KOPT-K1 (cell line): ENCODE results near the gene HES2.
"Not testable (repeated sequence)": the region's sequence is repeated elsewhere in the genome, so short reads cannot be mapped to it uniquely, and the experiment has no call there.

Experiments used
- H3K27ac ChIP-seq: fragments of 200-600 bp; sonication (generic); 2 replicates; pipeline ENCODE4 v1.5.1; 2016; ENCODE audit warnings: antibody characterized with exemption, mild to moderate bottlenecking, low read depth, low read length; ENCODE audit not compliant: poor library complexity, severe bottlenecking
- H3K36me3 ChIP-seq: fragments of 200-600 bp; sonication (generic); 2 replicates; pipeline ENCODE4 v1.5.1; 2017; ENCODE audit warnings: antibody characterized with exemption, mild to moderate bottlenecking, low read length, moderate library complexity; ENCODE audit not compliant: insufficient read depth
- H3K9me3 ChIP-seq: fragments of 200-600 bp; sonication (generic); 2 replicates; pipeline ENCODE4 v1.5.1; 2017; ENCODE audit warnings: antibody characterized with exemption, low read length, mild to moderate bottlenecking; ENCODE audit not compliant: insufficient read depth, poor library complexity, severe bottlenecking

HES2 gene

DNA sequence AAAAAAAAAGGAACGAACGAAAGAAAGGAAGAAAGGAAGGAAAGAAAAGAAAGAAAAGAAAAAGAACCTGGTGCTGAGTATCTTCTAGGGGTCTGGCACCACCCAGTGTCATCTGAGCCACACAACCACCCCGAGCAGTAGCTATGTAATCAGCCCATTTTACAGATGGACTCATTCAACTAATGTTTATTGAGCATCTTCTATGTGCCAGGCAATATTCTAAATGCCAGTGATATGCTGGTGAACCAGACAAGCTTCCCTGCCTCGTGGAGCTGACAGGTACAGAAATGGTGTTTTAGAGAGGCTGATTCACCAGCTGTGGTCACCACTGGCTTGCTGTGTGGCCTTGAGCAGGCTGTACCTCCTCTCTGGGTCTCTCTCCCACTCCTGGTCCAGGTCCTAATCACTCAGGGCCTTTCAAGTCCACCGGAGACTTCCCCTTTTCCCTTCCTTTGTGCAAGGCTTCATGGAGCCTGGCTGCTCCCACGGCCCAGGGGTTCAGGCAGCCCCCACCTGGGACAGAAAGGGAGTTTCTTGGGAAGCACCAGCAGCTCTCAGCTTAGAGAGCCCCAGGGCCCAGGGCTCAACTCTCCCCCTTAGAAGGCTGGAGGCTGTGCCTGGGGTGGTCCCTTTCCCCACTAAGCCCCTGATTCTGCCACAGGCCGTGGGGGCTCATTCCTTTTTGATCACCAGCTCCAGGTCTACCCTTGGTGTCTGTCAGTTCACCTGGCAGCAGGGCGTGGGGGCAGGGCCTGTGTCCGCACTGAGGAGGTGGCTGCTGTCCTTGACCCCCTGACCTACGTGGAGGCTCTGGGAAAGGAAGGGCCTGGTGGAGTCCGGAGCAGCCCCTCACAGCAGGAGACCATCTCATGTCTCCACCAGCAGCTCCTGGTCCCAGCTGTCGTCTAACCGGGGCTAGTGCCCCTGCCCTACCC is 12.2 kb upstream of the HES2 start:
- not testable (repeated sequence) for H3K9me3 ChIP-seq, H3K27ac ChIP-seq, H3K36me3 ChIP-seq

- not testable (repeated sequence) for H3K27ac ChIP-seq
Observed at GRCh38 chr1:6429660-6430411, 10.1 kb upstream of the HES2 start.

DNA sequence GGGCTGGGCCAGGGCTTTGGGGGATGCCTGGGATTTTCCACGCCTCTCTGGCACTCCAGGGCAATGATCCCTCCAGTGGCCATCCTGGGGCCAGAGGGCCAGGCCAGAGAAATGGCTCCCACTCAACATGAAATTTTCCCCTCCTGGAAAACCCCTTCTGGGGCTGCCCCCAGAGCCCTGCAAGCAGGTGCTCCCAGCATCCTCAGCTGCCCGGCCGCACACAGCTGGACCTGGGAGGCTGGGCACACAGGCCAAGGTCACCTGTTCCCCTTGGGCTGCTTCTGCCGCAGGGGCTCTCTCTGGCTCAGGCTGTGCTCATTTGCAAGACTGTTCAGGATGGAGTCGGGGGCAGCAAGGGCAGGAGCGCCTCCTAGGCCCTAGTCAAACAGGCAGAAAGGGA is 8.7 kb upstream of the HES2 start:
- H3K9me3 ChIP-seq, H3K27ac ChIP-seq, H3K36me3 ChIP-seq: not testable (repeated sequence)

More at GRCh38 chr1:6429660-6430411, 10.1 kb upstream of the HES2 start:
- H3K36me3 ChIP-seq, H3K9me3 ChIP-seq: not testable (repeated sequence)

DNA sequence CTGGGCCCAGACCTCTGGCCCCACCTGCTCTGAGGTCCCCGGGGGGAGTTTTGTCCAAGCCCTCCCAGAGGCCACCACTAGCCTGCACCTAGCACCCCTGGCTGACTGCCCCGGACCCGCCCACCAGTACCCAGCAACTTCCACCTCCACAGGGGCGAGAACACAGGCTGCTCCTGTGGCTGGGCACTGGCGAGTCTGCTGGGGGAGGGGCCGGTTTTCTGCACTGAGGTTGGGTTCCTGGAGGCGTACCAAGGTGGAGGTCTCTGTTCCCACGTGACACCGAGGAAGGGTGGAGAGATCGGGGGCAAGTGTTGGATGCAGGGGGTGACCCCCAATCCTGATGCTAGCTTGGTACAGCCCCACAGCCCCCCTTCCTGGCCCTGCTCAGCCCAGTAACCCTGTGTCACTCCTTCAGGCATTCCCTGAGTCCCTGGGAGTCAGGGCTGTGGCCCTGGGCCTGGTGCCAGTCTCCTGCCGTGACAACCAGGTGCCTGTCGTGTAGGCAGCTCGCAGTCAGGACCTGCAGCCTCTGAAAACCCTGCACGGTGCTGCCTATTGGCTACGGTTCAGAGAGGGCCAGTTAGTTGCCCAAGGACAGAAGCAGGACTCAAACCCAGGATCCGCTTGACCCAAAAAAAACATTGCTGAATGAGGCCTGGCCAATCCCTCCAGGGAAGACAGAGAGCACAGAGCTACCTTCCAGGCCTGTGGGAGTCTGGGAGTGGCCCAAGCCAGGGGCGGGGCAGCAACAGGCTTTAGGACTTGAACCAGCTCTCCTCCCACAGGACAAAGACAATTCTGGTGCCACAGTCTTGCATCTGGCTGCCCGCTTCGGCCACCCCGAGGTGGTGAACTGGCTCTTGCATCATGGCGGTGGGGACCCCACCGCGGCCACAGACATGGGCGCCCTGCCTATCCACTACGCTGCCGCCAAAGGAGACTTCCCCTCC is 8.0 kb upstream of the HES2 start:
- Histone ChIP-seq H3K27ac (no peak overlapping the region), H3K36me3 (no peaks in the 10 kb centered on the region), H3K9me3 (no peaks in the 10 kb centered on the region)

- no peaks in the 10 kb centered on the region for H3K36me3 ChIP-seq
Observed at GRCh38 chr1:6426972-6427350, 7.2 kb upstream of the HES2 start.

DNA sequence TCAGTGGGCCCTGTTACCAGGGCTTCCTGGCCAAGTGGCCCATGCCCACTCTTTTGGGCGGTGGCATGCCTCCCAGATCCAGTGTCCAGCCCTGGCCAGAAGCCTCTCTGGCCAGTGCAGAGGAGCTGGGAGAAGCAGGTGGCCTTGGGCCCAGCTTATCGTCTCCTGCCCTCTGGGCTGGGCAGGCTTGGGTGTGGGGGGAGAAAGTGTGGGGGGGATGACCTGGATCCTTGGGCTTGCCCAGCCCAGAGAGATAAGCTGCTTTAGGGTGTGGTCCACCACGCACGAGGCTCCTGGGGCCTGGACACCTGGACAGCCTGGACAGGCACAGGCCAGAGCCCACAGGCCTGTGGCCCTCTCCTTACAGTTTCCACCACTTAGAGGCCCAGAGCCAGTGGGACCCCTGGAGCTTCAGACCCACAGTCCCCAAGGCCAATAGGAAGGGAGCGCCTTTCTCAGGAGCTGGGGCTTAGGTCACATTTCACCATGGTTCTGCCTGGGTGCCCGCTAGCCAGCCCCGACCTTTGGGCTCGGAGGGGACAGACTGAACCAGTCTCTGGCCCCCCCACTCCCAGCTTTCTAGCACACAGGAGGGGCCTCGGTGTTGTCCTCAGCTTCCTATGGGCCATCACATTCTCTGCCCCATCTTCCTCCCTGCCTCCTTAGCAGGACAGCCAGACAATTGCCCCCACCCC is 6.7 kb upstream of the HES2 start:
- Histone ChIP-seq H3K9me3 (no peaks in the 10 kb centered on the region), H3K27ac (no peak overlapping the region), H3K36me3 (no peaks in the 10 kb centered on the region)

More at GRCh38 chr1:6426972-6427350, 7.2 kb upstream of the HES2 start:
- no peak overlapping the region for H3K27ac ChIP-seq
- no peaks in the 10 kb centered on the region for H3K9me3 ChIP-seq

- no peaks in the 10 kb centered on the region for H3K36me3 ChIP-seq
- no peaks in the 10 kb centered on the region for H3K9me3 ChIP-seq
- H3K27ac ChIP-seq: no peak overlapping the region
Observed at GRCh38 chr1:6425658-6426057, 5.9 kb upstream of the HES2 start.

- H3K36me3 ChIP-seq: no peaks in the 10 kb centered on the region
- H3K9me3 ChIP-seq: no peaks in the 10 kb centered on the region
- H3K27ac ChIP-seq: no peak within 1 kb of the TSS
Observed at GRCh38 chr1:6424619-6425593, 5.2 kb upstream of the HES2 start, which contains the start of gene ESPN. Gene ESPN, plus strand, starts transcription at chr1:6424776. Its CDS starts 180 bp downstream, at chr1:6424956.

GRCh38 chr1:6424000-6424565 is 4.4 kb upstream of the HES2 start:
- Histone ChIP-seq H3K9me3 (no peaks in the 10 kb centered on the region), H3K36me3 (no peaks in the 10 kb centered on the region), H3K27ac (no peak overlapping the region)

GRCh38 chr1:6423321-6423999 is 3.7 kb upstream of the HES2 start:
- no peak overlapping the region for H3K27ac ChIP-seq
- H3K36me3 ChIP-seq: no peaks in the 10 kb centered on the region

DNA sequence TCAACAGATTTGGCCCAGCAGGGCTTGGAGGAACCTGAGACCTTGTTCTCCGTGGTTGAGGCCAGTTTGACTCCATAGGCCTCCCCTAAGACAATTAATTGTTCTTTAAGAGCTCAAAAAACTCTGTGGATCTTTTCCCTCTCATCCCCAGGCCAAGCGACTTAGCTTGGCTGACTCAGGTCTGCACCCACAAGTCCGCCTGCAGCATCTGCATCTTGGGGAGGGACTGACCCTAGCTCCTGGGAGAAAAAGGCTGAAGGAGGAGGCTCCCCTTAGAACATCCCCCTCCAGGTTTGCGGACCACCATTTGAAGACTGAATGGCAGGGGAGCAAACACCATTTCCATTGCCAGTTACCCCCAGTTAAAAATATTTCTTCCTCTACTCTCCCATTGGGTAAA is 1.5 kb upstream of the HES2 start:
- H3K27ac ChIP-seq: no peak overlapping the region
- H3K9me3 ChIP-seq: no peaks in the 10 kb centered on the region
- no peaks in the 10 kb centered on the region for H3K36me3 ChIP-seq

More at GRCh38 chr1:6423321-6423999, 3.7 kb upstream of the HES2 start:
- H3K9me3 ChIP-seq: no peaks in the 10 kb centered on the region

- no peaks in the 10 kb centered on the region for H3K9me3 ChIP-seq
- H3K36me3 ChIP-seq: no peaks in the 10 kb centered on the region
- no peak overlapping the region for H3K27ac ChIP-seq
Observed at GRCh38 chr1:6420454-6421042, 829 bp upstream of the HES2 start.
